Measurements from ENCODE around the gene SNX10.

The SNX10 gene

GRCh38 chr7:26319636-26320035 is 28.0 kb downstream of the SNX10 start:
- Histone ChIP-seq H3K27me3 (ENCODE audit: control insufficient read depth, insufficient read depth, low read length) (no peaks in the 10 kb centered on the region), H3K4me3 (ENCODE audit: low read depth, low read length) (no peak overlapping the region), H3K27ac (ENCODE audit: low read depth, low read length) (no peak overlapping the region), H3K9me3 (ENCODE audit: control insufficient read depth, insufficient read depth, low read length) (no peaks in the 10 kb centered on the region), H3K36me3 (ENCODE audit: control insufficient read depth, insufficient read depth, low read length) (no peaks in the 10 kb centered on the region), H3K4me1 (ENCODE audit: control insufficient read depth, insufficient read depth, low read length) (no peaks in the 10 kb centered on the region), H3K9ac (ENCODE audit: low read depth, low read length) (no peak overlapping the region)

GRCh38 chr7:26320878-26321277 is 29.2 kb downstream of the SNX10 start:
- Histone ChIP-seq H3K9ac (ENCODE audit: low read depth, low read length) (no peak overlapping the region), H3K27me3 (ENCODE audit: control insufficient read depth, insufficient read depth, low read length) (no peaks in the 10 kb centered on the region), H3K4me1 (ENCODE audit: control insufficient read depth, insufficient read depth, low read length) (no peaks in the 10 kb centered on the region), H3K9me3 (ENCODE audit: control insufficient read depth, insufficient read depth, low read length) (no peaks in the 10 kb centered on the region), H3K4me3 (ENCODE audit: low read depth, low read length) (no peak overlapping the region), H3K27ac (ENCODE audit: low read depth, low read length) (no peak overlapping the region), H3K36me3 (ENCODE audit: control insufficient read depth, insufficient read depth, low read length) (no peaks in the 10 kb centered on the region)

GRCh38 chr7:26321435-26321834 is 29.8 kb downstream of the SNX10 start:
- no peaks in the 10 kb centered on the region for H3K36me3 ChIP-seq (ENCODE audit: control insufficient read depth, insufficient read depth, low read length)
- no peak overlapping the region for H3K4me3 ChIP-seq (ENCODE audit: low read depth, low read length)
- H3K9ac ChIP-seq (ENCODE audit: low read depth, low read length), result no peak overlapping the region
- H3K4me1 ChIP-seq (ENCODE audit: control insufficient read depth, insufficient read depth, low read length), result no peaks in the 10 kb centered on the region
- H3K27ac ChIP-seq (ENCODE audit: low read depth, low read length), result no peak overlapping the region
- H3K27me3 ChIP-seq (ENCODE audit: control insufficient read depth, insufficient read depth, low read length), result no peaks in the 10 kb centered on the region
- no peaks in the 10 kb centered on the region for H3K9me3 ChIP-seq (ENCODE audit: control insufficient read depth, insufficient read depth, low read length)

GRCh38 chr7:26326211-26326610 is 34.5 kb downstream of the SNX10 start:
- no peak overlapping the region for H3K27ac ChIP-seq (ENCODE audit: low read depth, low read length)
- H3K9ac ChIP-seq (ENCODE audit: low read depth, low read length), result no peak overlapping the region
- H3K27me3 ChIP-seq (ENCODE audit: control insufficient read depth, insufficient read depth, low read length), result no peaks in the 10 kb centered on the region
- H3K4me3 ChIP-seq (ENCODE audit: low read depth, low read length), result no peak overlapping the region
- H3K36me3 ChIP-seq (ENCODE audit: control insufficient read depth, insufficient read depth, low read length), result no peaks in the 10 kb centered on the region
- no peaks in the 10 kb centered on the region for H3K4me1 ChIP-seq (ENCODE audit: control insufficient read depth, insufficient read depth, low read length)
- no peaks in the 10 kb centered on the region for H3K9me3 ChIP-seq (ENCODE audit: control insufficient read depth, insufficient read depth, low read length)

- H3K36me3 ChIP-seq (ENCODE audit: control insufficient read depth, insufficient read depth, low read length), result no peaks in the 10 kb centered on the region
- H3K9me3 ChIP-seq (ENCODE audit: control insufficient read depth, insufficient read depth, low read length), result no peaks in the 10 kb centered on the region
- H3K27ac ChIP-seq (ENCODE audit: low read depth, low read length), result no peak overlapping the region
- no peak overlapping the region for H3K4me3 ChIP-seq (ENCODE audit: low read depth, low read length)
- H3K27me3 ChIP-seq (ENCODE audit: control insufficient read depth, insufficient read depth, low read length), result no peaks in the 10 kb centered on the region
- H3K4me1 ChIP-seq (ENCODE audit: control insufficient read depth, insufficient read depth, low read length), result no peaks in the 10 kb centered on the region
- no peak overlapping the region for H3K9ac ChIP-seq (ENCODE audit: low read depth, low read length)
Observed at GRCh38 chr7:26328498-26329390, 37.1 kb downstream of the SNX10 start.

GRCh38 chr7:26329520-26330255 is 38.0 kb downstream of the SNX10 start:
- Histone ChIP-seq H3K4me1 (ENCODE audit: control insufficient read depth, insufficient read depth, low read length) (0 out of 2 replicates have a peak, but pooled peaks cover 6% of the 10 kb centered on the region), H3K9me3 (ENCODE audit: control insufficient read depth, insufficient read depth, low read length) (no peaks in the 10 kb centered on the region), H3K9ac (ENCODE audit: low read depth, low read length) (no peak overlapping the region), H3K27me3 (ENCODE audit: control insufficient read depth, insufficient read depth, low read length) (no peaks in the 10 kb centered on the region), H3K36me3 (ENCODE audit: control insufficient read depth, insufficient read depth, low read length) (no peaks in the 10 kb centered on the region), H3K4me3 (ENCODE audit: low read depth, low read length) (no peak overlapping the region), H3K27ac (ENCODE audit: low read depth, low read length) (no peak overlapping the region)

GRCh38 chr7:26331113-26331512 is 39.5 kb downstream of the SNX10 start:
- no peak overlapping the region for H3K27ac ChIP-seq (ENCODE audit: low read depth, low read length)
- no peaks in the 10 kb centered on the region for H3K36me3 ChIP-seq (ENCODE audit: control insufficient read depth, insufficient read depth, low read length)
- H3K9ac ChIP-seq (ENCODE audit: low read depth, low read length), result no peak overlapping the region
- 0 out of 2 replicates have a peak, but pooled peaks cover 6% of the 10 kb centered on the region for H3K4me1 ChIP-seq (ENCODE audit: control insufficient read depth, insufficient read depth, low read length)
- H3K27me3 ChIP-seq (ENCODE audit: control insufficient read depth, insufficient read depth, low read length), result no peaks in the 10 kb centered on the region
- H3K9me3 ChIP-seq (ENCODE audit: control insufficient read depth, insufficient read depth, low read length), result no peaks in the 10 kb centered on the region
- no peak overlapping the region for H3K4me3 ChIP-seq (ENCODE audit: low read depth, low read length)

GRCh38 chr7:26331789-26332188 is 40.1 kb downstream of the SNX10 start:
- no peak overlapping the region for H3K4me3 ChIP-seq (ENCODE audit: low read depth, low read length)
- H3K9me3 ChIP-seq (ENCODE audit: control insufficient read depth, insufficient read depth, low read length), result no peaks in the 10 kb centered on the region
- H3K36me3 ChIP-seq (ENCODE audit: control insufficient read depth, insufficient read depth, low read length), result no peaks in the 10 kb centered on the region
- H3K27me3 ChIP-seq (ENCODE audit: control insufficient read depth, insufficient read depth, low read length), result no peaks in the 10 kb centered on the region
- H3K27ac ChIP-seq (ENCODE audit: low read depth, low read length), result no peak overlapping the region
- no peak overlapping the region for H3K9ac ChIP-seq (ENCODE audit: low read depth, low read length)
- H3K4me1 ChIP-seq (ENCODE audit: control insufficient read depth, insufficient read depth, low read length), result 0 out of 2 replicates have a peak, but pooled peaks cover 6% of the 10 kb centered on the region

- Histone ChIP-seq H3K9ac (ENCODE audit: low read depth, low read length) (no peak overlapping the region), H3K9me3 (ENCODE audit: control insufficient read depth, insufficient read depth, low read length) (no peaks in the 10 kb centered on the region), H3K36me3 (ENCODE audit: control insufficient read depth, insufficient read depth, low read length) (no peaks in the 10 kb centered on the region), H3K4me3 (ENCODE audit: low read depth, low read length) (no peak overlapping the region), H3K4me1 (ENCODE audit: control insufficient read depth, insufficient read depth, low read length) (0 out of 2 replicates have a peak, but pooled peaks cover 6% of the 10 kb centered on the region), H3K27ac (ENCODE audit: low read depth, low read length) (no peak overlapping the region), H3K27me3 (ENCODE audit: control insufficient read depth, insufficient read depth, low read length) (no peaks in the 10 kb centered on the region)
Observed at GRCh38 chr7:26332698-26333097, 41.0 kb downstream of the SNX10 start.

GRCh38 chr7:26334166-26334859 is 42.7 kb downstream of the SNX10 start:
- H3K27ac ChIP-seq (ENCODE audit: low read depth, low read length), result no peak overlapping the region
- 0 out of 2 replicates have a peak, but pooled peaks cover 6% of the 10 kb centered on the region for H3K4me1 ChIP-seq (ENCODE audit: control insufficient read depth, insufficient read depth, low read length)
- H3K4me3 ChIP-seq (ENCODE audit: low read depth, low read length), result no peak overlapping the region
- H3K9ac ChIP-seq (ENCODE audit: low read depth, low read length), result no peak overlapping the region
- no peaks in the 10 kb centered on the region for H3K27me3 ChIP-seq (ENCODE audit: control insufficient read depth, insufficient read depth, low read length)
- H3K9me3 ChIP-seq (ENCODE audit: control insufficient read depth, insufficient read depth, low read length), result no peaks in the 10 kb centered on the region
- H3K36me3 ChIP-seq (ENCODE audit: control insufficient read depth, insufficient read depth, low read length), result no peaks in the 10 kb centered on the region

Measured in HUES48 (cell line).